Esophagus muscularis mucosa (tissue), 3 donors: ENCODE results near the gene EOLA2.

Experiments used
- CTCF ChIP-seq, 3 experiments: fragments of 200-600 bp in 2 of 3; fragments of 450-650 bp in 1 of 3; sonication (generic) in 2 of 3; IDR thresholded peaks; one replicate each; pipeline ENCODE4 v1.5.1; 2017 to 2019; ENCODE audit warnings: antibody characterized with exemption in 3 of 3, mild to moderate bottlenecking in 2 of 3, moderate library complexity in 1 of 3
- POLR2A ChIP-seq: fragments of 450-650 bp; IDR thresholded peaks from one replicate; pipeline ENCODE4 v1.6.1; 2017; ENCODE audit warnings: antibody characterized with exemption, moderate library complexity, mild to moderate bottlenecking, low read depth

- TF ChIP-seq CTCF (IDR thresholded peaks at IDR 0.05): no peak
- no peak for TF ChIP-seq POLR2A
Measured at GRCh38 chrX:149949743-149950436, 11.6 kb upstream of the EOLA2 start.
